ENCODE data around the gene ASTL.

The ASTL gene

GRCh38 chr2:96130483-96130882, 7.8 kb downstream of the ASTL start:
- no peak for DNase-seq (ENCODE audit: low read depth)

- no peak for DNase-seq (ENCODE audit: low read depth)
These were observed 8.7 kb downstream of the ASTL start for GRCh38 chr2:96129528-96130120.

GRCh38 chr2:96128456-96128855, 9.8 kb downstream of the ASTL start:
- no peak for DNase-seq (ENCODE audit: low read depth)

GRCh38 chr2:96124406-96125265, 13.7 kb downstream of the ASTL start:
- no peak for DNase-seq (ENCODE audit: low read depth)

GRCh38 chr2:96123936-96124335, 14.4 kb downstream of the ASTL start:
- DNase-seq (ENCODE audit: low read depth), result no peak

- DNase-seq (ENCODE audit: low read depth), result no peak
These were observed 15.0 kb downstream of the ASTL start for GRCh38 chr2:96123290-96123689.

- DNase-seq (ENCODE audit: low read depth), result no peak
These were observed 15.9 kb downstream of the ASTL start for GRCh38 chr2:96122391-96122790.

- DNase-seq (ENCODE audit: low read depth), result no peak
These were observed 16.9 kb downstream of the ASTL start for GRCh38 chr2:96121414-96121813.

- DNase-seq (ENCODE audit: low read depth), result no peak
These were observed 17.3 kb downstream of the ASTL start for GRCh38 chr2:96120991-96121390.

- DNase-seq (ENCODE audit: low read depth), result no peak
These were observed 18.1 kb downstream of the ASTL start for GRCh38 chr2:96120091-96120720.

GRCh38 chr2:96119389-96119751, 18.9 kb downstream of the ASTL start:
- no peak for DNase-seq (ENCODE audit: low read depth)

- DNase-seq (ENCODE audit: low read depth), result no peak
These were observed 19.5 kb downstream of the ASTL start for GRCh38 chr2:96118698-96119388.

GRCh38 chr2:96117701-96118588, 20.4 kb downstream of the ASTL start:
- DNase-seq (ENCODE audit: low read depth), result no peak

- peak; percentile 33 for DNase-seq (ENCODE audit: low read depth)
These were observed 21.3 kb downstream of the ASTL start for GRCh38 chr2:96116879-96117533.

GRCh38 chr2:96116424-96116878, 21.9 kb downstream of the ASTL start, which contains the start of gene ADRA2B:
ADRA2B (minus strand) TSS chr2:96116571; CDS start chr2:96116149, 422 bp downstream.
- peak; percentile 77 for DNase-seq (ENCODE audit: low read depth)

GRCh38 chr2:96115631-96116423, 22.5 kb downstream of the ASTL start:
- no peak for DNase-seq (ENCODE audit: low read depth)

- DNase-seq (ENCODE audit: low read depth), result no peak
These were observed 23.3 kb downstream of the ASTL start for GRCh38 chr2:96114903-96115581.

GRCh38 chr2:96114546-96114902, 23.8 kb downstream of the ASTL start:
- no peak for DNase-seq (ENCODE audit: low read depth)

- DNase-seq (ENCODE audit: low read depth), result no peak
These were observed 24.4 kb downstream of the ASTL start for GRCh38 chr2:96113951-96114350.

GRCh38 chr2:96113367-96113677, 25.0 kb downstream of the ASTL start:
- DNase-seq (ENCODE audit: low read depth), result no peak
